Cardiac septum (tissue), 1 donor: ENCODE measurements around the gene ATM. TPM values are rescaled to one million over a fixed set of nuclear protein-coding genes. Genes with fewer than 3 reads are reported as not detected.
"Not testable (repeated sequence)": the region's sequence is repeated elsewhere in the genome, so short reads cannot be mapped to it uniquely, and the experiment has no call there.

Experiments
- DNase-seq: peaks from one replicate; pipeline ENCODE4 v3.0.0-alpha.2; 2020; ENCODE audit warnings: low spot score
- intact Hi-C: fragments of 100-400 bp; cut with DNase I; formaldehyde crosslinking; loops from one replicate; pipeline ENCODE4 v1.14.0; 2022
- total RNA-seq: library from RNA; stranded (reverse); fragmentation: NEBNext Ultra II Directional; extraction: Animal tissue kit (Norgen Biotek cat#: 25700); gene quantifications from one replicate; pipeline ENCODE4 v1.2.1, GENCODE V29; 2021
- donor health status: DM: no; HTN: no; CAD: no.

ATM gene
- total RNA-seq, 1 donor from 2014 or later = 35.3 TPM

DNA sequence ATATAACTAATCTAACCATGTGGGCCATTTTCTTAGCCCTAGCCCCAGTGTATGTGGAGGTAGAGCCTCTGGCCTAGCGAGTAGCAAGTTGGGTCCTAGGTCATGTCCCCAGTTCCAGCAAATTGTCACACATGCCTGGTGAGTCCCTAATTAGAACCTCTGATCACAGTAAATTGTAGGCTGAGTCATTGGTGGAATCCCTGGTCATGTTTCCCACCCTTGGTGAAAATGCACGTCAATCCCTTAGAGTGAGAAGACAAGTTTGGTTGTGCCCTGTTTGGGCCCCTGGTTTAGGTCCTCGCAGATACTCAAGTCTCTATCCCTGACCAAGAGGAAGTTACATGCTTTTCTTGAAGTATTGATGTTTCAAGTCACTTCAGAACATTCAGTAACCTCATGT is 46.7 kb downstream of the ATM start:
- intact Hi-C loops = no loop called here
- DNase-seq = no peak

DNA sequence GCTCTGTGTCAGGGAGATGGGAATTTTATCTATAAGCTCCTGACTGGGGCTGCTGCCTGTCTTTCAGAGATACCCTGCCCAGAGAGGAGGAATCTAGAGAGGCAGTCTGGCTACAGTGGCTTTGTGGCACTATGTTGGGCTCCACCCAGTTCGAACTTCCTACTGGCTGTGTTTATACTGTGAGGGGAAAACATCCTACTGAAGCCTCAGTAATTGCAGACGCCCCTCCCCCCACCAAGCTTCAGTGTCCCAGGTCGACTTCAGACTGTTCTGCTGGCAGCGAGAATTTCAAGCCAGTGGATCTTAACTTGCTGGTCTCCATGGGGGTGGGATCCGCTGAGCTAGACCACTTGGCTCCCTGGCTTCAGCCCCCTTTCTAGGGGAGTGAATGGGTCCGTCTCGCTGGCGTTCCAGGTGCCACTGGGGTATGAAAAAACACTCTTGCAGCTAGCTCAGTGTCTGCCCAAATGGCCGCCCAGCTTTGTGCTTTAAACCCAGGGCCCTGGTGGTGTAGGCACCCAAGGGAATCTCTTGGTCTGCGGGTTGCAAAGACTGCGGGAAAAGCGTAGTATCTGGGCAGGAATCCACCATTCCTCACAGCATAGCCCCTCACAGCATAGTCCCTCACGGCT is 54.2 kb downstream of the ATM start:
- intact Hi-C loops, DNase-seq: not testable (repeated sequence)

DNA sequence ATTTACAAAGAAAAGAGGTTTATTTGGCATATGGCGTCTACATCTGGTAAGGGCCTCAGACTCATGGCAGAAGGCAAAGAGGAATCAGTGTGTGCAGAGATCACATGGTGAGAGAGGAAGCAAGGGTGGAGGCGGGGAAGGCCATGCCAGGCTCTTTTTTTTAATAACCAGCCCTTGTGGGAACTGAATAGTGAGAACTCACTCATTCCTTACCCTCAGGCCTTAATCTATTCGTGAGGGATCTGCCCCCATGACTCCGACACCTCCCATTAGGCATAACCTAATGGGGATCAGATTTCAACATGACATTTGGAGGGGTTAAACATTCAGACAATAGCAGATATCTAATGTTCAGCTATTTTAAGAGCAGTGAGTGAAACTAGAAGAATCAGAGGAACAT is 55.7 kb downstream of the ATM start:
- DNase-seq = no peak
- intact Hi-C loops = loop anchor here (2.0 kb wide), 1 partner anchor 54 kb away; no protein-coding TSS in a partner anchor

DNA sequence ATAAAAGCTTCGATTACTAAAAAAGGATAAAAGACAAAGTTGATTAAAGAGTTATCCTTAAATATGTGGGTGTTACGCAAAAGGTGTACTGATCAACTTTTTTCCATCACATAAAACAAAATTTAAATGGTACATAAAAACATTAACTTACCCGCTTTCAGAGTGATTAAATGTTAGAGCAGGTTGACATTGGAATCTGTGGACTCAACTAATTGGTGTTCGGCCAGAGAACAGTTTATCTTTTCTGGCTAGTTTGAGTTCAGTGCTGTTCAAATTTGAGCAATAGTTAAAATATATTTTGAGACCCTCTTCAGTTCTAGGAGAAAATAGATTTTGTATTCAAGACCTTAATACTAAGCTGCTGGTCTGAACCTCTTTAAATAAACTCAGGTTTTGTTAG is 56.1 kb downstream of the ATM start:
- intact Hi-C loops = loop anchor here (2.0 kb wide), 1 partner anchor 54 kb away; no protein-coding TSS in a partner anchor
- DNase-seq = no peak

DNA sequence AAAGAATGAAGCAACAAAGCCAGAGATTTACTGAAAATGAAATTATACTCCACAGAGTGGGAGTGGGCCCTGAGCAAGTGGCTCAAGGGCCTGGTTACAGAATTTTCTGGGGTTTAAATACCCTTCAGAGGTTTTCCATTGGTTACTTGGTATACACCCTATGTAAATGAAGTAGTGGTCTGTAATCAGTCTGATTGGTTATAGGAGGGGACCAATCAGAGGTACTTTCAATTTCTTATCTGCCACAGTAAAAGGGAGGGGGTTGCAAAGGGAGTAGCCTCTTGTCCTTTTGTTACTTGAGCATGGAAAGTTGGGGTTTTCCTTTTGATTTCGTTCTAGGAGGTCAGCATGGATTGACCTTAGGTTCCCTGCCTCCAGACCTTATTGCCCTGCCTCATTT is 63.5 kb downstream of the ATM start:
- no peak for DNase-seq
- intact Hi-C loops = no loop called here

DNA sequence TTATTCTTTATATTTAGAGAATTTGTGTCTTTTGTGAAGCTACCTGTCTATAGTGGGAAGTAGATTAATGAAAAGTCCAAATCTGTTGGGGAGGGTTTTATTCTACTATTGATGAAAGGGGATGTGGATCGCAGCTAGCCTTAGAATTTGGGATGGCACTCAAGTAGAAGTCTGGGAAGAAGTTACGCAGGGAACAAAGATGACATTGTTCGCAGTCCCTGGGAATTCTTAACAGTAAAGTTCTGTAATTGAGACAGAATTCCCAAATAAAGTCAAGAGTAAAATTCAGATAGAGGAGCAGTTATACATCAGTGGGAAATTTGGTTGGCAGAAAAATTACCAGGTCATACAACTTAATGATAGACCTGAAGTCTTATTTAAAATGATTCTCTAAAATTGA is 64.1 kb downstream of the ATM start:
- intact Hi-C loops = no loop called here
- DNase-seq = no peak

DNA sequence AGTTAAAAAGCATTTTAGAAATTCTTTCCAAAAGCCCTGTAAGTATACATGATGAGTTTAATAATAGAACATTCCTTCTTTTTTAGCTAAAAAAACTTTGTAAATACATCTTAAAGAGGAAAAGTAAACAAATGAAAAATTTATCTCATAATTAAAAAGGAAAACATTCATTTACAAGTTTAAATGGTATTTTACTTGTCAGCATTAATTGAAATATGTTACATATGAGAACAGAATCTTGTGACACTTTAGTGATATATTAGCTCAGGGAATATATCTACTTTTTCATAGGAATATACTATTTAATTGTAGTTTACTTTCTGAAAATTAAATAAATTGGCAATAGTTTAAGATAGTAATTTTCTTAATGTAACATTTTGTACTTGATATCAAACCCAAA is 66.2 kb downstream of the ATM start:
- DNase-seq, intact Hi-C loops: not testable (repeated sequence)

DNA sequence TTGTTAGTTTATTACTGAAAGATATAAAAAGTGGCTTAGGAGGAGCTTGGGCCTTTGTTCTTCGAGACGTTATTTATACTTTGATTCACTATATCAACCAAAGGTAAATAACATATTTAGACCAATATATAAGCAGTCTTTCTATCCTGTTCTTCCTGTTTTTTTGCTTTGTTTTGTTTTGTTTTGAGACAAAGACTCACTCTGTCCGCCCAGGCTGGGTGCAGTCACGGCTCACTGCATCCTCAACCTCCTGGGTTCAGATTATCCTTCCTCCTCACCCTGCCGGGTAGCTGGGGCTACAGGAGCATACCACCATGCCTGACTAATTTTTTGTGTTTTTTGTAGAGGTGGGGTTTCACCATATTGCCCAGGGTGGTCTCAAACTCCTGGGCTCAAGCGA is 66.8 kb downstream of the ATM start:
- intact Hi-C loops = no loop called here
- DNase-seq = no peak

DNA sequence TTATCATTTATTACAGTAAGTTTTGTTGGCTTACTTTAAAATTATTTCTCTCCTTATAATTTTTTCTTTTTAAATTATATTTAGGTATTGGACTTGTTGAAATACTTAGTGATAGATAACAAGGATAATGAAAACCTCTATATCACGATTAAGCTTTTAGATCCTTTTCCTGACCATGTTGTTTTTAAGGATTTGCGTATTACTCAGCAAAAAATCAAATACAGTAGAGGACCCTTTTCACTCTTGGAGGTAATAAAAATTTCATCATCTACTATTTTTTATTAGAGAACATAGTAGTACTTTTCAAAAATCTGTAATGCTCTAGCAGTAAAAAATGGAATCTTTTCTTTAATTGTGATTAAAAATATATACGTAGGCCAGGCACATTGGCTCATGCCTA is 70.4 kb downstream of the ATM start:
- DNase-seq = no peak
- intact Hi-C loops = no loop called here

DNA sequence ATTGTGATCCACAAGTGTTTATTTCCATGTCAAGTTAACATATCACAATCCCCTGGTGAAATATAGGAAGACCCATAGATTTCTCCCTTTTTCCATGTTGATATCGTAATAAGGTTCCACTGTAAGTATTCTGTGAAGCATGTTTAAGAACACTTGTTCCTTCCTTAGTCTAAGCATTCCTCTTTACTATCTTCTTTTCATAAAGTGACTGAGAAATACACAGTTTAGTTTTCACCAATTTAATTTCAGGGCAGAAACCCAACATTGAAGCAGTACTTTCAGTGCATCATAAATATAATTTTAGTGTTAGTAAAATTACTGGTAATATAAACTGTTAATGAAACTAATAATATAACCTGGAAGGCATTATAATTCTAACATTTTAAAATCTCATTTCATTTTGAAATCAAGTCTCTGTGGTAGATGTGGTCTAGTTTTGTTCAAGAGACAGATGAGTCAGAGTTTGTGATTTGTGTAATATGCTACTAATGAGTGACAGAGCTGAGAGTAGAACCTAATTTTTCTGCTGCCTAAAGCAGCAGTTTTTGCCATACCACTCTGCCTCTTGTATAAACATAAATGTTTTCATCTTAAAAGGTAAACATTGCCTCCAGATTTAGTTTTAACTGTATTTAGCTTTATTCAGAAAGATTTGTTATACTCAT is 79.4 kb downstream of the ATM start:
- DNase-seq = no peak
- intact Hi-C loops = no loop called here

DNA sequence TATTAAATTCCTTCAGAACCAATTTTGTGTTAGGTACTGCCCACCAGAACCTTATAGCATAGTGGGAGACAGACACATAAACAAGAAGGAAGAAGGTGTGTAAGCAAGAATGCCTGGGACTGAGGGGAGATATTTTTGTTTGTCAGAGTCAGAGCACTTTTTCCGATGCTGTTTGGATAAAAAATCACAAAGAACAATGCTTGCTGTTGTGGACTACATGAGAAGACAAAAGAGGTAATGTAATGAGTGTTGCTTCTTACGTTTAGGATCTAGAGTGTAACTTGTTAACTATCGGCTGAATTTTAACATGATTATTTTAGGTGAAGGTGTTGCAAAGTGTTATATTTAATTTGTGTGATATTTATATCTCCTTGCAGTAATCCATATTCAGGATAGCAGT is 84.9 kb downstream of the ATM start:
- intact Hi-C loops = no loop called here
- no peak for DNase-seq

DNA sequence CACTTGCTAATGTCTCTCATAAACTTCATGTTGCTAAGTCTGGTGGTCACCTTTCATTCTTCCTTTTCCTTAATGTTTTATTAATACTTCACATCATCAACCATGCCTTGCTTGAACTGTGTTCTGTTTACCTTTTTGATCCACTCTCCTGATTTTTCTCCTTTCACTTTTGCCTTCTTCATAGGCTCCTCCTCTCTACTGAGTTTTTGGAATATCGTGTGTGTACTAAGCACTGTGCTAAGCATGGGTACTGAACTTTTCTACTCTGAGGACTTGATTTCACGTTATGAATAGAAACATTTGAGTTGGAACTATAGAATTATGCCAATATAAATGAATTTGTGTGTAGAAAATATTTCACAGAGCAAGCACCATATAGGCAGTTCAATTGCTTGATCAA is 90.6 kb downstream of the ATM start:
- intact Hi-C loops = no loop called here
- no peak for DNase-seq

DNA sequence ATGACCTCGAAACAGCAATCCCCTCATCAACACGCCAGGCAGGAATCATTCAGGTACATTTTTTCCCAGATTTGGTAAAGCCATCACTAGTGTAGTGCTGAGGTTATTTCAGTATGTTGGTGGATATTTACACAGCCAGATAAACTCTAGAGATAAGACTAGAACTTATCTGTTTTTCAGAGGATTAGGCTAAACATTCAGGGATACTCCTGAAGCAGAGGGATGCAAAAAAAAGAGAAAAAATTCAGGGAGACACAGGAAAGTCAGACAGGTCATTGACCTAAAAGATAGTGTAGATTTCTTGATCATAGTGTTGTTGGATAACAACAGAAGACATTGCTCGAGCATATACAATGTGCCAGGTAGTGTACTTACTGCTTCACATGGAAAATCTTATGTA is 93.2 kb downstream of the ATM start:
- intact Hi-C loops = no loop called here
- DNase-seq = no peak

DNA sequence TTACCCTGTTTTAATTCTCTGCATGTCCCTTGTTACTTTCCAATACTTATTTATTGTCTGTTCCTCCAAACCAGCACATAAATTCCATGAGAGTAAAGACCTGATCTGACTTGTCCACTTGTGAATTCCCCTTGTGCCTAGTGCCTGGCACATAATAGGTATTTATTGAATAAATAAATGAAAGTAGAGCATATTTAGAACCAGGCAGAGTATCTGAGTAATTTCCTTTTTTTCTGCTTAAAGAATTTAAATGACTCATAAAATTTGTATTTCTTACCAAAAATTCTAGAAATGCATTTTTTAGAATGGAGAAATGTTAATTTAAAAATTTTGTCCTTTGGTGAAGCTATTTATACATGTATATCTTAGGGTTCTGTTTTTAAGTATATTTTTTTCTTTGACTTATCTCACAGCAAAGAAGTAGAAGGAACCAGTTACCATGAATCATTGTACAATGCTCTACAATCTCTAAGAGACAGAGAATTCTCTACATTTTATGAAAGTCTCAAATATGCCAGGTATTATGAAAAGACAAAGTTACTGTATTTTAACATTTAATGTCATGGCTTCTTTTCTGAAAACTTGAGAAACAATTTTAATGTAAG is 96.8 kb downstream of the ATM start:
- intact Hi-C loops = no loop called here
- DNase-seq = no peak

DNA sequence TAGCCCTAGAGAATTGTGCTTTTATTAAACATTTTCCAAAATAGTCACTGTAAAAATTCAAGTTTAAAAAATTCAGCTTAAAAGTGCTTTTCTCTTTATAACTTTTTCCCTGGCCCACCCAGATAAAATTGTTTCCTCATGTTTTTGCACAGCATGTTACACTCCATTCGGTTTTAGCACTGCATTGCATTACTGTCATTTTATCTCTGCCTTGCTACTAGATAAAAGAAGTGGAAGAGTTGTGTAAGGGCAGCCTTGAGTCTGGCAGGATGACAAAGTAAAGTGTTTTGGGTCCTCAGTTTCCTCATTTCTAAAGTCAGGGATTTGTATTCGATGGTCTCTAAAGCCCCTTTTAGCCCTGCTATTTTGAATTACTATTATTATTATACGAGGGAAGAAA is 99.8 kb downstream of the ATM start:
- DNase-seq = no peak
- intact Hi-C loops = no loop called here

DNA sequence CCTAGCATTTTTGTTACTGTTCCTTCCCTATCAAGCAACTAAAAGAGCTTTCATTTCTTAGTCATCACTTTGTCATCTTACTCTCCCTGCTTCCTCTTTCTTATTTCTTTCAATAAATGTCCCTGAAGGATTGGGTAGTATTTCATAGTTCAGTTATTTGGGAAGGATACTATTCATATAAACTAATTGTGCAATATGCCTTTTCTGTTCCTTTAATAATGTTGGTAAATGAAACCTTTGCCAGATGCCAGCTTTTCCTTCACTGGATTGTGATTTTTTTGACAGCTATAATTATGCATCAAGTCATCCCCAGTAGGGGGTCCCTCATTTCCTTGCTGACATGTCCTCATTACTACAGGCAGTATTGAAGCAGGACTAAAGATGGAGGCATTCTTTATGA is 101.7 kb downstream of the ATM start:
- intact Hi-C loops = no loop called here
- DNase-seq = no peak

DNA sequence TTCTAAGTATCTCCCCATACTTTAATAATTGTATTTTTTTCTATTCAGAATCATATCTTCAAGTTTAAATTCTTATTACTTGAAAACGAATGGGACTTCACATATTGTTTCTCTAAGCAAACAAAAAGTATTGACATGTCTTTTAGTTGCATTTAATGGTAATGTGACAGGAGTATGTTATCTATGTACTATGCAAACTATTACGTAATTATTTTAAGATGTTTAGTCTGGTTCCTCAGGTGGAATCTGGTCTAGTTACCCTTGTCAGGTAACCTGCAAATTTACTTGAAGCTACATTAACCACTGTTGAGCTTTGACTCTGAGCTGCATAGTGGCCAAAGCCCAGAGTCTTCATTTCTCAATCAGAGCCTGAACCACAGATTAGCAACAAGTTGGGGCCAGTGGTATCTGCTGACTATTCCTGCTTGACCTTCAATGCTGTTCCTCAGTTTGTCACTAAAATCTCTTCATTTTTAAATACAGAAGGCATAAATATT is 110.6 kb downstream of the ATM start:
- DNase-seq = no peak
- intact Hi-C loops = no loop called here

DNA sequence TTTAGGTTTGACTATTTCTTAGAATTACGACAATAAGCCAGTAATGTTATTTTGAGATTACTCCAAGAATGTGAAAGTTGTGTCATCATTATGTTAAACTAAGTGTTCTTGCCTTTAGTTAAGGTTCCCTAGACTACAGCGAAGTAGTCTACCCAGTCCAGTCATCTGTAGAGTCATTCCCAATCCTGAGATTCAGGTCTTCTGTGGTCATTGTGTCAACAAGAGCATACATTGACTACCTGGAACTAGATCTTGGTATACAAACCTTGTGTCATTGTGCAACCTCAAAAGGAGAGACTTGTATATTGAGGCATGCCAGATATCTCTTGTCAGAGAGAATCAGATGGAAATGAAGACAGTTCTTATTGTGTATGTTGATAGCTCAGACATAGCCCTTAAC is 115.9 kb downstream of the ATM start:
- intact Hi-C loops = no loop called here
- DNase-seq = no peak

DNA sequence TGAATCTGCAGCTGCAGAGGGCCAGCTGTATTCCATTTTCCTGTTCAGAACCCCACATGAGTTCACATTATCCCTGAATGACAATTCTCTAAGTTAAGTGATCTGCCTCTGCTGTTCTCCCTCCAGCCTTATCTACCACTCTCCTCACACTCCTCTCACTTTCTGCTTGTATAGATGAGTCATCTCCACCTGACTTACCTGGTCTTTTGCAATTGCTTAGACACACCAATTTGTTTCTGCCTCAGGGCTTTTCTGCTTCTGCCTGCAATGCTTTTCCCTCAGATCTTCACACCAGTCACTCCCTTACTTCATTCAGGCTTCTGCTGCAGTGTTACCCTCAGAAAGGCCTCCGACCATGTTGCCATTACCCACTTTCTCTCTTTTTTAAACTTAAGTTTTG is 118.1 kb downstream of the ATM start:
- DNase-seq = no peak
- intact Hi-C loops = no loop called here

DNA sequence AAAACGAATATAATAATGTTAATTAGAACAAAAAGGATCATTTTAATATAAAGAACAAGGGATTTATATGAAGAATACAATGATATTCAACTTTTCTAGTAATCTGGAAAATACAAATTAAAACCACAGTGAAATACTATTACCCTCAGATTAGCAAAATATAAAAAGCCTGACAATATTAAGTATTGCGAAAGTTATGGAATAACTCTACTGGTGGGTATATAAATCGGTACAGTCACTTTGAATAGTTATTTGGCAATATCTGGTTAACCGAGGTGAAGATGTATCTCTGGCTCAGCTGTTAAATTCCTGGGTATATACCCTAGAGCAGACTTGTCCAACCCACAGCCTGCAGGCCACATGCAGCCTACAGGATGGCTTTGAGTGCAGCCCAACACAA is 118.8 kb downstream of the ATM start:
- intact Hi-C loops = no loop called here
- no peak for DNase-seq

DNA sequence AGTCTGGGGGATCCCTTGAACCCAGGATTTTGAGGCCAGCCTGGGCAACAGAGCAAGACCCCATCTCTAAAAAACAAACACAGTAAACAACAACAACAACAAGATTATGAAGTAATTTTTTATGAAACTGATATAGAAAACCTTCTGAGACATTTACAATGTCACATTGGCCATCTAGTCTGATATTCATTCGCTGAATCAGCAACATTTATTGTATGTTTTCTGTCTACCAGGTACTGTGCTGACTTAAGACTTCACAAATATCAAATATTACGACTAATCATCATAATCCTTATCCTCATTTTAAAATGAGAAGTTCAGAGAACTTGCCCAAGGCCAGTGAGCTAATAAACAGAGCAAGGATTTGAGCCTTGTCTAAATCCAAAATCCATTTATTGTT is 120.8 kb downstream of the ATM start:
- intact Hi-C loops = no loop called here
- DNase-seq = no peak
